Measurements from ENCODE around the gene FARP1. TPM values are rescaled to one million over a fixed set of nuclear protein-coding genes. Genes with fewer than 3 reads are reported as not detected.

FARP1 gene, protein sequence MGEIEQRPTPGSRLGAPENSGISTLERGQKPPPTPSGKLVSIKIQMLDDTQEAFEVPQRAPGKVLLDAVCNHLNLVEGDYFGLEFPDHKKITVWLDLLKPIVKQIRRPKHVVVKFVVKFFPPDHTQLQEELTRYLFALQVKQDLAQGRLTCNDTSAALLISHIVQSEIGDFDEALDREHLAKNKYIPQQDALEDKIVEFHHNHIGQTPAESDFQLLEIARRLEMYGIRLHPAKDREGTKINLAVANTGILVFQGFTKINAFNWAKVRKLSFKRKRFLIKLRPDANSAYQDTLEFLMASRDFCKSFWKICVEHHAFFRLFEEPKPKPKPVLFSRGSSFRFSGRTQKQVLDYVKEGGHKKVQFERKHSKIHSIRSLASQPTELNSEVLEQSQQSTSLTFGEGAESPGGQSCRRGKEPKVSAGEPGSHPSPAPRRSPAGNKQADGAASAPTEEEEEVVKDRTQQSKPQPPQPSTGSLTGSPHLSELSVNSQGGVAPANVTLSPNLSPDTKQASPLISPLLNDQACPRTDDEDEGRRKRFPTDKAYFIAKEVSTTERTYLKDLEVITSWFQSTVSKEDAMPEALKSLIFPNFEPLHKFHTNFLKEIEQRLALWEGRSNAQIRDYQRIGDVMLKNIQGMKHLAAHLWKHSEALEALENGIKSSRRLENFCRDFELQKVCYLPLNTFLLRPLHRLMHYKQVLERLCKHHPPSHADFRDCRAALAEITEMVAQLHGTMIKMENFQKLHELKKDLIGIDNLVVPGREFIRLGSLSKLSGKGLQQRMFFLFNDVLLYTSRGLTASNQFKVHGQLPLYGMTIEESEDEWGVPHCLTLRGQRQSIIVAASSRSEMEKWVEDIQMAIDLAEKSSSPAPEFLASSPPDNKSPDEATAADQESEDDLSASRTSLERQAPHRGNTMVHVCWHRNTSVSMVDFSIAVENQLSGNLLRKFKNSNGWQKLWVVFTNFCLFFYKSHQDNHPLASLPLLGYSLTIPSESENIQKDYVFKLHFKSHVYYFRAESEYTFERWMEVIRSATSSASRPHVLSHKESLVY
- total RNA-seq (2022; extraction: Qiagen RNA extraction) = 15.8 to 19.6 TPM (median 17.7 TPM) in 5 replicates

DNA sequence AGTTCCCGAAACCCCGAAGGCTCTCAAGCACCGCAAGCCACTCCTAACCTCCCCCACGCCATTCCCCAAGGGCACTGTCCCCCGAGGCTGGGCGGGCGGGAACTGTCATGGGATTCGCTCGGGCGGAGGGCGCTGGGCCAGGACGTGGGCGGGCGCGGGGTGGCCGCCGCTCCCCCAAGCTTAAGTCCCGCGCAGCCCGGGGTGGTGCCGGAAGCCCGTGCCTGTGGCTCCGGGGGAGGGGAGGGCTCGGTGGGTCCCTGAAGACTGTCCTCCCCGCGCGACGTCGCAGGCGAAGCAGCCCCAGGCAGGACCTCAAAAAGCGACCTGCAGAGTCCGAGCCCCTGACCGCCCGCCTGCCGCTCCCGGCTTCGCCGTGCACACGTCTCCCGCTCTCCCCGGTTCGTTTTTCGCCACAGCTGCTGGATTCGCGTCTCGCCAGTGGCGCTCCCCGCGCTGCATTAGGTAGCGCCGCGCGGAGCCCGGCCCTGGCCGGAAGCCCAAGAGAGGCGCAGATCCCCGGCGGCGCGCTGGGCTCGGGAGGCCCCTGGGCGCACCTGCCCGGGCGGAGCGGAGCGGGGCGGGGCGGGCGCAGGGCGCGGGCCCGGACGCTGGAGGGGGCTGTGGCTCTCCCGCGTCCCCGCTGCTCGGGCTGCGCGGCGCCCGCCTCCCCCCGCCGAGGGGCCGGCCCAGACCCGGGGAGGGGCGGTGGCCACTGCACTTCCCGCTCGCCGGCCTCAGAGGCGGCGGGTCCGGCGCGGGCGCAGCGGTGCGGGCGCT is at the start of gene FARP1:
TSS of gene FARP1 (plus strand) at position 715 of the 777 bp plus-strand sequence. CDS start 70,149 bp downstream, outside the sequence.

DNA sequence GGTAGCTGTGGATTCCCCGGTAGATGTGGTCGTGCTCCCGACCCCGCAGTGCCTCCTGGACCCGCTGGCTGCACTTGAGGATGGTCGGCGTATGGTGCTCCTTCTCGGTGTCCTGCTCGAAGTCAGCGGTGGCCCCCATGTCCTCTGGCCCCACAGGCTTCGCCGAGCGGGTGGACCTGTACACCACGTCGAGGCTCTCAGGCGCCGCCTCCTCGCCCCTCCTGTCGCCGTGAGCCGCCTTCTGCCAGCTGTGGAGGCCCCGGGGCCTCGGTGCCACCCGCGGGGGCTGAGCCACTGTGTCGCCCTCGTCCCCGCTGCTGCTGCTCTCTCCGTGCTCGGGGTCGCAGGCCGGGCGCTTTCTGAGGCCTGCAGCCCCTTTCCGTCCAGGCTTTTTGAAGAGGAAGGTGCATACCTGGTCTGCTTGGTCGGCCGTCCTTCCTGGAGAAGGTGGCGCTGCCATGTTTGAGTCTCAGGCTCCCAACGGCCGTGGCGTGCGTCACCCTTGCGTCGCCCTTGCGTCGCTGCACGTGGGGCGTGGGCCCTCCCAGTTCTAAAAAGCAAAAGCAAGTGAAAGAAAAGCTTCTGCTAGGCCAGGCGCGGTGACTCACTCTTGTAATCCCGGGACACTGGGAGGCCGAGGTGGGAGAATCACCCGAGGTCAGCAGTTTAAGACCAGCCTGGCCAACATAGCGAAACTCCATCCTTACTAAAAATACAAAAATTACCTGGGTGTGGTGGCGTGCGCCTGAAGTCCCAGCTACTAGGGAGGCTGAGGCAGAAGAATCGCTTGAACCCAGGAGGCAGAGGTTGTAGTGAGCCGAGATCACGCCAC is 34.1 kb downstream of the FARP1 start, which contains the start of gene RNF113B:
TSS of gene RNF113B (minus strand) at position 493 of the 832 bp plus-strand sequence. CDS start at position 460, 33 bp downstream.

Other genes starting within 250 kb of the FARP1 start
- gene IPO5, start 189.4 kb upstream of the FARP1 start, total RNA-seq (2022; extraction: Qiagen RNA extraction) = 66.8 to 97.0 TPM (median 76.4 TPM) in 5 replicates
- not detected in 5 replicates for gene RNF113B, start 34.2 kb downstream of the FARP1 start, total RNA-seq (2022; extraction: Qiagen RNA extraction)